ENCODE data around the gene LCN6. TPM values are rescaled to one million over a fixed set of nuclear protein-coding genes. Genes with fewer than 3 reads are reported as not detected.

The LCN6 gene
- total and polyA plus RNA-seq, 10 of the 15 experiments (the other 5 are each of a cell fraction or from before 2014, with no cell fraction given) = not detected

DNA sequence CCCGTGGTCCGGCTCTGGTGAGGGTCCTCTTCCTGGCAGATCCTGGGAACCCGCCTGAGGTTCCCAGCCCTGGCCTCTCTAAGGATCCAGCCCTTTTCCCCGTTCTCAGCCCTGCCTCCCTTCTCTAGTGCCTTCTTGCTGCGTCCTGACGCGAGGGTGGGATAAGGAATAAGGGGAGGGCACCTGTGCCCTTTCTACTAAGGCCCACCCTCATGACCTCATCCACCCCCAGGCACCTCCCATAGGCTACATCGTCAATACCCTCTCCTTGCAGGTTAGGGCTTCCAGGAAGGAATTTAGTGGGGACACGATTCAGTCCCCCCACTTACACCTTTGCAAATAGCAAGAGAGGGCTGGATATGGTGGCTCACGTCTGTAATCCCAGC lies 46.7 kb downstream of the LCN6 start:
- peak overlapping the region; percentile 100 for H3K4me2 ChIP-seq (ENCODE audit: control insufficient read depth, insufficient read depth)
- no peak for DNase-seq (ENCODE audit: low read depth, low spot score)
- no peaks in the 10 kb centered on the region for H3K36me3 ChIP-seq (ENCODE audit: control insufficient read depth in 2 of 2, insufficient read depth in 2 of 2, low read length in 1 of 2)
- POLR2A ChIA-PET = no interaction called here
- BruUV-seq (replicated peaks) = no TSS peak
- intact Hi-C loops (cut with micrococcal nuclease; ENCODE audit: unreplicated experiment) (no loop called here), in situ Hi-C loops (cut with MboI) (no loop called here)
- H3K27me3 ChIP-seq (replicated peaks in 1 of 2; ENCODE audit: control insufficient read depth in 2 of 2, insufficient read depth in 2 of 2, low read length in 1 of 2) = no peaks in the 10 kb centered on the region; a peak in 1 of 4 replicates
- H4K20me1 ChIP-seq (ENCODE audit: control insufficient read depth, insufficient read depth) = no peaks in the 10 kb centered on the region
- TF ChIP-seq FOS (IDR thresholded peaks at IDR 0.05; ENCODE audit: borderline replicate concordance, extremely low read depth, insufficient read length) = no peak
- 0 out of 4 replicates have a peak, but pooled peaks of 1 of the 2 experiments have one; percentile 17 for TF ChIP-seq IKZF2 (IDR thresholded peaks at IDR 0.05)
- 0 out of 2 replicates have a peak, but pooled peaks have one; percentile 4 for TF ChIP-seq BACH1 (IDR thresholded peaks at IDR 0.05; ENCODE audit: borderline replicate concordance)
- peak; percentile 10 for ATAC-seq
- RAD21 ChIA-PET (ENCODE audit: unreplicated experiment) = interaction anchor here (1.1 to 1.5 kb wide), 2 partner anchors 25 to 65 kb away, joined by 4 to 6 read pairs; no protein-coding TSS in a partner anchor
- no peaks in the 10 kb centered on the region for H3K79me2 ChIP-seq (ENCODE audit: control insufficient read depth, insufficient read depth, low read length)
- SMC1A ChIA-PET (ENCODE audit: uncharacterized antibody, unreplicated experiment) = interaction anchor here (1.6 kb wide), 1 partner anchor 11 kb away, joined by 3 read pairs; no protein-coding TSS in a partner anchor
- peaks cover 24% of the 10 kb centered on the region for H3K4me1 ChIP-seq (ENCODE audit: control insufficient read depth, insufficient read depth, low read length)
- H3K4me3 ChIP-seq = peak overlapping the region; percentile 48; the same call in 1 of the 2 replicates
- whole genome bisulfite sequencing (ENCODE audit: insufficient coverage, insufficient replicate concordance, low lambda C conversion rate, missing lambda C conversion rate) = 42% methylated on average over 10 of the region's 10 CpGs
- no peaks in the 10 kb centered on the region for H3K9me3 ChIP-seq (replicated peaks; ENCODE audit: control insufficient read depth, insufficient read depth, low read length)
- no peak overlapping the region for H3K9ac ChIP-seq (ENCODE audit: control insufficient read depth, insufficient read depth, low read length)
- CTCF ChIA-PET = interaction anchor here (1.1 to 3.5 kb wide), 4 partner anchors 15 to 29 kb away, joined by 3 to 16 read pairs (median 10); no protein-coding TSS in a partner anchor
- no peak overlapping the region for H3K27ac ChIP-seq (ENCODE audit: control insufficient read depth, insufficient read depth)
- peak overlapping the region; percentile 52; the same call in 1 of the 2 replicates for H2AFZ ChIP-seq (ENCODE audit: control insufficient read depth, low read depth, low read length)
- no peak for FAIRE-seq

GRCh38 chr9:136700959-136701667 lies 47.2 kb downstream of the LCN6 start:
- H3K27ac ChIP-seq (ENCODE audit: control insufficient read depth, insufficient read depth) = peak overlapping the region; percentile 77
- in situ Hi-C loops (cut with MboI) (no loop called here), intact Hi-C loops (cut with micrococcal nuclease; ENCODE audit: unreplicated experiment) (no loop called here)
- no peaks in the 10 kb centered on the region for H4K20me1 ChIP-seq (ENCODE audit: control insufficient read depth, insufficient read depth)
- BruUV-seq (replicated peaks) = TSS peak; percentile 90
- SMC1A ChIA-PET (ENCODE audit: uncharacterized antibody, unreplicated experiment) = interaction anchor here (0.8 to 1.6 kb wide), 3 partner anchors 11 to 41 kb away, joined by 3 read pairs; no protein-coding TSS in a partner anchor
- peak overlapping the region; percentile 58; the same call in 1 of the 2 replicates for H3K9ac ChIP-seq (ENCODE audit: control insufficient read depth, insufficient read depth, low read length)
- RAD21 ChIA-PET (ENCODE audit: unreplicated experiment) = interaction anchor here (0.7 to 1.5 kb wide), 6 partner anchors 26 to 521 kb away, joined by 3 to 6 read pairs (median 4); partner anchors contain the start of genes RNF208 and SAPCD2
- peak overlapping the region; percentile 48 for H3K4me3 ChIP-seq
- CTCF ChIA-PET = interaction anchor here (0.7 to 3.5 kb wide), 6 partner anchors 13 to 162 kb away, joined by 3 to 16 read pairs (median 5); no protein-coding TSS in a partner anchor
- peaks cover 24% of the 10 kb centered on the region for H3K4me1 ChIP-seq (ENCODE audit: control insufficient read depth, insufficient read depth, low read length)
- H3K9me3 ChIP-seq (replicated peaks; ENCODE audit: control insufficient read depth, insufficient read depth, low read length) = no peaks in the 10 kb centered on the region
- H3K4me2 ChIP-seq (ENCODE audit: control insufficient read depth, insufficient read depth) = peak overlapping the region; percentile 100
- POLR2A ChIA-PET = interaction anchor here (0.6 to 0.7 kb wide), 5 partner anchors 29 to 377 kb away, joined by 3 to 4 read pairs (median 3); no protein-coding TSS in a partner anchor
- ATAC-seq (peak; percentile 92), FAIRE-seq (no peak), DNase-seq (ENCODE audit: low read depth, low spot score) (peak; percentile 43)
- no peaks in the 10 kb centered on the region for H3K79me2 ChIP-seq (ENCODE audit: control insufficient read depth, insufficient read depth, low read length)
- H3K36me3 ChIP-seq (ENCODE audit: control insufficient read depth in 2 of 2, insufficient read depth in 2 of 2, low read length in 1 of 2) = no peaks in the 10 kb centered on the region
- 2% methylated on average over 38 of the region's 38 CpGs for WGBS (ENCODE audit: insufficient coverage, insufficient replicate concordance, low lambda C conversion rate, missing lambda C conversion rate)
- H2AFZ ChIP-seq (ENCODE audit: control insufficient read depth, low read depth, low read length) = peak overlapping the region; percentile 97
- no peaks in the 10 kb centered on the region; a peak in 1 of 4 replicates for H3K27me3 ChIP-seq (replicated peaks in 1 of 2; ENCODE audit: control insufficient read depth in 2 of 2, insufficient read depth in 2 of 2, low read length in 1 of 2)
- TF ChIP-seq, protein P1, sequence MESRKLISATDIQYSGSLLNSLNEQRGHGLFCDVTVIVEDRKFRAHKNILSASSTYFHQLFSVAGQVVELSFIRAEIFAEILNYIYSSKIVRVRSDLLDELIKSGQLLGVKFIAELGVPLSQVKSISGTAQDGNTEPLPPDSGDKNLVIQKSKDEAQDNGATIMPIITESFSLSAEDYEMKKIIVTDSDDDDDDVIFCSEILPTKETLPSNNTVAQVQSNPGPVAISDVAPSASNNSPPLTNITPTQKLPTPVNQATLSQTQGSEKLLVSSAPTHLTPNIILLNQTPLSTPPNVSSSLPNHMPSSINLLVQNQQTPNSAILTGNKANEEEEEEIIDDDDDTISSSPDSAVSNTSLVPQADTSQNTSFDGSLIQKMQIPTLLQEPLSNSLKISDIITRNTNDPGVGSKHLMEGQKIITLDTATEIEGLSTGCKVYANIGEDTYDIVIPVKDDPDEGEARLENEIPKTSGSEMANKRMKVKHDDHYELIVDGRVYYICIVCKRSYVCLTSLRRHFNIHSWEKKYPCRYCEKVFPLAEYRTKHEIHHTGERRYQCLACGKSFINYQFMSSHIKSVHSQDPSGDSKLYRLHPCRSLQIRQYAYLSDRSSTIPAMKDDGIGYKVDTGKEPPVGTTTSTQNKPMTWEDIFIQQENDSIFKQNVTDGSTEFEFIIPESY (IDR thresholded peaks at IDR 0.05) = no peak
- TF ChIP-seq, protein P2, sequence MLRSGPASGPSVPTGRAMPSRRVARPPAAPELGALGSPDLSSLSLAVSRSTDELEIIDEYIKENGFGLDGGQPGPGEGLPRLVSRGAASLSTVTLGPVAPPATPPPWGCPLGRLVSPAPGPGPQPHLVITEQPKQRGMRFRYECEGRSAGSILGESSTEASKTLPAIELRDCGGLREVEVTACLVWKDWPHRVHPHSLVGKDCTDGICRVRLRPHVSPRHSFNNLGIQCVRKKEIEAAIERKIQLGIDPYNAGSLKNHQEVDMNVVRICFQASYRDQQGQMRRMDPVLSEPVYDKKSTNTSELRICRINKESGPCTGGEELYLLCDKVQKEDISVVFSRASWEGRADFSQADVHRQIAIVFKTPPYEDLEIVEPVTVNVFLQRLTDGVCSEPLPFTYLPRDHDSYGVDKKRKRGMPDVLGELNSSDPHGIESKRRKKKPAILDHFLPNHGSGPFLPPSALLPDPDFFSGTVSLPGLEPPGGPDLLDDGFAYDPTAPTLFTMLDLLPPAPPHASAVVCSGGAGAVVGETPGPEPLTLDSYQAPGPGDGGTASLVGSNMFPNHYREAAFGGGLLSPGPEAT (IDR thresholded peaks at IDR 0.05; ENCODE audit: low read depth) = no peak; the same call in 1 of the 2 replicates
- TF ChIP-seq STAT3 (IDR thresholded peaks at IDR 0.05; ENCODE audit: low read depth, low read length) = no peak
- peak; percentile 73 for TF ChIP-seq YY1 (IDR thresholded peaks at IDR 0.05; ENCODE audit: low read depth, low read length)
